Endodermal cell (in vitro differentiated cells): ENCODE measurements around the gene GNG14. TPM values are rescaled to one million over a fixed set of nuclear protein-coding genes. Genes with fewer than 3 reads are reported as not detected.

Experiments used
- DNase-seq: peaks from one replicate; pipeline ENCODE4 v3.0.0-alpha.2; 2017
- H3K27ac ChIP-seq: 2 replicates; pipeline ENCODE4 v1.5.1; 2013; ENCODE audit warnings: mild to moderate bottlenecking, low read depth, low read length, moderate library complexity
- H3K27me3 ChIP-seq: 2 replicates; pipeline ENCODE4 v1.6.1; 2013; ENCODE audit warnings: mild to moderate bottlenecking, low read length, moderate library complexity; ENCODE audit not compliant: insufficient read depth, control insufficient read depth, poor library complexity, severe bottlenecking
- H3K36me3 ChIP-seq: 2 replicates; pipeline ENCODE4 v1.7.0; 2013; ENCODE audit warnings: mild to moderate bottlenecking, low read length, moderate library complexity; ENCODE audit not compliant: control insufficient read depth, insufficient read depth
- H3K4me1 ChIP-seq: one replicate; pipeline ENCODE4 v1.7.0; 2013; ENCODE audit warnings: low read length; ENCODE audit not compliant: control insufficient read depth, insufficient read depth
- H3K4me3 ChIP-seq: 2 replicates; pipeline ENCODE4 v1.5.1; 2013; ENCODE audit warnings: mild to moderate bottlenecking, low read length, moderate library complexity
- H3K9ac ChIP-seq: 2 replicates; pipeline ENCODE4 v1.6.1; 2013; ENCODE audit warnings: mild to moderate bottlenecking, low read length, moderate library complexity; ENCODE audit not compliant: poor library complexity, severe bottlenecking; ENCODE audit errors: extremely low read depth
- H3K9me3 ChIP-seq: 2 replicates; pipeline ENCODE4 v1.6.1; 2013; ENCODE audit warnings: mild to moderate bottlenecking, low read length, moderate library complexity; ENCODE audit not compliant: control insufficient read depth
- H3K27ac Mint-ChIP-seq: 2 replicates; pipeline ENCODE4 v1.8.0; 2020; ENCODE audit warnings: mixed read lengths
- H3K27me3 Mint-ChIP-seq: 2 replicates; pipeline ENCODE4 v1.8.0; 2021; ENCODE audit warnings: mild to moderate bottlenecking, mixed read lengths; ENCODE audit not compliant: insufficient read depth
- H3K36me3 Mint-ChIP-seq: 2 replicates; pipeline ENCODE4 v1.8.0; 2020; ENCODE audit warnings: low read depth, mixed read lengths
- H3K4me1 Mint-ChIP-seq: 2 replicates; pipeline ENCODE4 v1.8.0; 2020; ENCODE audit warnings: mixed read lengths
- H3K4me3 Mint-ChIP-seq: 2 replicates; pipeline ENCODE4 v1.8.0; 2020; ENCODE audit warnings: mild to moderate bottlenecking, moderate library complexity, mixed read lengths
- H3K9me3 Mint-ChIP-seq: 2 replicates; pipeline ENCODE4 v1.8.0; 2020; ENCODE audit warnings: mild to moderate bottlenecking, mixed read lengths
- CTCF ChIP-seq: fragments of 200-600 bp; sonication (generic); conservative IDR thresholded peaks from 2 replicates; pipeline ENCODE4 v1.5.0; 2021; ENCODE audit warnings: antibody characterized with exemption, mild to moderate bottlenecking
- WGBS, 2 experiments: methylation state at CpG; one replicate each; pipeline versions ENCODE4 v1.1.5 to v1.1.7; 2013; ENCODE audit warnings: missing lambda C conversion rate in 2 of 2, mixed read lengths in 1 of 2; ENCODE audit not compliant: insufficient coverage in 1 of 2, insufficient read length in 1 of 2; 5-methylcytosine and 5-hydroxymethylcytosine counted together
- total RNA-seq, 2 donors: library from RNA; stranded (reverse); fragmentation: NEBNext Ultra II Directional in 1 of 2; extraction: Animal tissue kit (Norgen Biotek cat#: 25700) in 1 of 2; gene quantifications; 2 replicates in 1 of 2; 3 replicates in 1 of 2; pipeline ENCODE4 v1.2.1, GENCODE V29; 2021

Gene GNG14
- total RNA-seq, 2 donors from 2014 or later: not detected

GRCh38 chr19:12649941-12650340 is 37.9 kb upstream of the GNG14 start:
- DNase-seq: no peak
- H3K4me3 Mint-ChIP-seq: no peak overlapping the region
- no peaks in the 10 kb centered on the region for H3K27me3 ChIP-seq

DNA sequence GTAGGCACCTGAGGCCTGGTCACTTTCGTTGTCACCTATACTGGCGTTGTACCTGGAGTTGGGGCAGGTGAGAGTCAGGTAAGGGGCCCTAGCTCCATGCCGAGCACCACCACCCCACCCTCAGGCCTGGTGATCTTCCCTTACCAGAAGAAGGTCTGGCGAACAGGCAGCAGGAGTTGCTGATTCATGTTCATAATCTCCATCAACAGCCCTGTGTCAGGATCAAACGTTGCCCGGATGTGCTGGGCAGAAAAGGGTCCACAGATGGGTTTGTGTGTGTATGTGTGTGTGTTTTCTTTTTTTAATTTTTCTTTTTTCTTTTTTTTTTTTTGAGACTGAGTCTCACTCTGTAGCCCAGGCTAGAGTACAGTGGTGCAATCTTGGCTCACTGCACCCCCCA is 35.6 kb upstream of the GNG14 start:
- H3K9ac ChIP-seq: no peak overlapping the region
- H3K27me3 ChIP-seq: no peaks in the 10 kb centered on the region
- no peaks in the 10 kb centered on the region for H3K9me3 ChIP-seq
- H3K27me3 Mint-ChIP-seq: no peaks in the 10 kb centered on the region
- H3K27ac Mint-ChIP-seq: no peak overlapping the region
- no peak for DNase-seq
- no peaks in the 10 kb centered on the region for H3K4me1 Mint-ChIP-seq
- peaks cover 1% of the 10 kb centered on the region for H3K9me3 Mint-ChIP-seq
- no peak overlapping the region for H3K4me3 ChIP-seq
- H3K36me3 Mint-ChIP-seq: peaks cover 59% of the 10 kb centered on the region
- peaks cover 18% of the 10 kb centered on the region for H3K36me3 ChIP-seq
- 96 to 100% methylated on average over 2 to 5 of the region's 6 CpGs for WGBS, 2 experiments
- no peak for TF ChIP-seq CTCF
- H3K4me1 ChIP-seq: no peaks in the 10 kb centered on the region
- H3K27ac ChIP-seq: no peak overlapping the region
- no peak overlapping the region for H3K4me3 Mint-ChIP-seq

More at GRCh38 chr19:12649941-12650340, 37.9 kb upstream of the GNG14 start:
- Mint-ChIP-seq H3K27ac (no peak overlapping the region), H3K9me3 (peaks cover 1% of the 10 kb centered on the region), H3K4me1 (no peaks in the 10 kb centered on the region), H3K27me3 (no peaks in the 10 kb centered on the region), H3K36me3 (peaks cover 43% of the 10 kb centered on the region)
- Histone ChIP-seq H3K4me1 (no peaks in the 10 kb centered on the region), H3K4me3 (no peak overlapping the region), H3K9me3 (no peaks in the 10 kb centered on the region), H3K36me3 (no peaks in the 10 kb centered on the region), H3K9ac (no peak overlapping the region), H3K27ac (no peak overlapping the region)
- no peak for TF ChIP-seq CTCF
- WGBS, 2 experiments: 93 to 100% methylated on average over 8 to 10 of the region's 10 CpGs

GRCh38 chr19:12655546-12655945 is 32.3 kb upstream of the GNG14 start:
- Mint-ChIP-seq H3K9me3 (peaks cover 1% of the 10 kb centered on the region), H3K4me1 (no peaks in the 10 kb centered on the region), H3K27ac (no peak overlapping the region), H3K36me3 (peaks cover 65% of the 10 kb centered on the region), H3K4me3 (no peak overlapping the region), H3K27me3 (no peaks in the 10 kb centered on the region)
- H3K9ac ChIP-seq: no peak overlapping the region
- H3K9me3 ChIP-seq: no peaks in the 10 kb centered on the region
- H3K4me1 ChIP-seq: no peaks in the 10 kb centered on the region
- no peak for DNase-seq
- H3K36me3 ChIP-seq: peaks cover 35% of the 10 kb centered on the region
- 97 to 98% methylated on average over 8 of the region's 8 CpGs for WGBS, 2 experiments
- TF ChIP-seq CTCF: no peak
- no peak overlapping the region for H3K27ac ChIP-seq
- H3K4me3 ChIP-seq: no peak overlapping the region
- no peaks in the 10 kb centered on the region for H3K27me3 ChIP-seq
